ENCODE results near the gene KCNC1. TPM values are rescaled to one million over a fixed set of nuclear protein-coding genes. Genes with fewer than 3 reads are reported as not detected.

The KCNC1 gene
- total and polyA plus RNA-seq, 9 of the 15 experiments (the other 6 are each of a cell fraction or from before 2014, with no cell fraction given): 0.05 to 0.08 TPM; not detected in 7

GRCh38 chr11:17777738-17778091 lies 43.1 kb downstream of the KCNC1 start:
- ChIA-PET CTCF (ENCODE audit: low intra/inter-chr PET ratio) (no interaction called here), POLR2A (no interaction called here)
- Histone ChIP-seq H3K9ac (ENCODE audit: insufficient read depth in 1 of 2, low read depth in 2 of 2, low read length in 2 of 2) (no peak overlapping the region), H4K20me1 (replicated peaks; ENCODE audit: control insufficient read depth, insufficient read depth, low read length) (peaks cover 10% of the 10 kb centered on the region; the same call in 1 of the 2 replicates), H3K27ac (ENCODE audit: extremely low read depth, low read depth, low read length) (no peak overlapping the region), H2AFZ (ENCODE audit: low read depth, low read length) (no peak overlapping the region), H3K4me3 (no peak overlapping the region), H3K79me2 (ENCODE audit: control insufficient read depth, insufficient read depth, low read length) (no peaks in the 10 kb centered on the region), H3K9me1 (ENCODE audit: control insufficient read depth, insufficient read depth, low read length) (no peaks in the 10 kb centered on the region), H3K36me3 (ENCODE audit: control insufficient read depth, insufficient read depth, low read length) (no peaks in the 10 kb centered on the region), H3K27me3 (ENCODE audit: control insufficient read depth in 2 of 2, insufficient read depth in 2 of 2, low read length in 2 of 2) (peaks cover 35 to 74% of the 10 kb centered on the region in 2 experiments; a peak in 4 of 5 replicates), H3K9me3 (replicated peaks; ENCODE audit: control insufficient read depth, insufficient read depth, low read depth, low read length) (no peaks in the 10 kb centered on the region), H3K4me1 (replicated peaks in 1 of 2; ENCODE audit: control insufficient read depth in 2 of 2, insufficient read depth in 2 of 2, low read length in 2 of 2) (0 out of 5 replicates have a peak, but pooled peaks cover 0 to 3% of the 10 kb centered on the region in 2 experiments), H3K4me2 (ENCODE audit: insufficient read depth, low read length) (no peak overlapping the region)
- WGBS (ENCODE audit: insufficient coverage, low coverage, missing lambda C conversion rate): 3% methylated on average over 13 of the region's 13 CpGs
- intact Hi-C loops (cut with micrococcal nuclease) (no loop called here), in situ Hi-C loops (cut with MboI) (no loop called here)
- TF ChIP-seq, protein P1, sequence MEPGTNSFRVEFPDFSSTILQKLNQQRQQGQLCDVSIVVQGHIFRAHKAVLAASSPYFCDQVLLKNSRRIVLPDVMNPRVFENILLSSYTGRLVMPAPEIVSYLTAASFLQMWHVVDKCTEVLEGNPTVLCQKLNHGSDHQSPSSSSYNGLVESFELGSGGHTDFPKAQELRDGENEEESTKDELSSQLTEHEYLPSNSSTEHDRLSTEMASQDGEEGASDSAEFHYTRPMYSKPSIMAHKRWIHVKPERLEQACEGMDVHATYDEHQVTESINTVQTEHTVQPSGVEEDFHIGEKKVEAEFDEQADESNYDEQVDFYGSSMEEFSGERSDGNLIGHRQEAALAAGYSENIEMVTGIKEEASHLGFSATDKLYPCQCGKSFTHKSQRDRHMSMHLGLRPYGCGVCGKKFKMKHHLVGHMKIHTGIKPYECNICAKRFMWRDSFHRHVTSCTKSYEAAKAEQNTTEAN (CRISPR knock-in tag; IDR thresholded peaks at IDR 0.05): no peak
- no peak for TF ChIP-seq ZNF764 (CRISPR knock-in tag; IDR thresholded peaks at IDR 0.05; ENCODE audit: low read depth)
- no peak for TF ChIP-seq FUS (optimal IDR thresholded peaks at IDR 0.05; ENCODE audit: low read depth, low read length)
- no peak for TF ChIP-seq NFYB (IDR thresholded peaks at IDR 0.05; ENCODE audit: extremely low read depth, insufficient read length)
- no peak for TF ChIP-seq TCF7L2 (IDR thresholded peaks at IDR 0.05; ENCODE audit: low read depth, low read length)
- no peak for TF ChIP-seq TAL1 (IDR thresholded peaks at IDR 0.05)
- TF ChIP-seq TAF15 (IDR thresholded peaks at IDR 0.05; ENCODE audit: low read depth, low read length): no peak
- DNase-seq (ENCODE audit: extremely low read depth in 1 of 4, low spot score in 3 of 4): no peak
- ATAC-seq: no peak
- no peak for FAIRE-seq
- BruUV-seq (replicated peaks): no TSS peak

All from K562 (cell line).